Mesothelial cell of epicardium (in vitro differentiated cells): Measurements from ENCODE around the gene SPSB4. TPM values are rescaled to one million over a fixed set of nuclear protein-coding genes. Genes with fewer than 3 reads are reported as not detected.

ENCODE experiments used
- DNase-seq, 2 experiments: peaks; one replicate each; pipeline ENCODE4 v3.0.0; 2021; ENCODE audit warnings: low spot score in 2 of 2; ENCODE audit not compliant: unreplicated experiment in 2 of 2
- H3K27ac Mint-ChIP-seq: 2 replicates; pipeline ENCODE4 v1.8.0; 2021; ENCODE audit warnings: mixed read lengths
- H3K27me3 Mint-ChIP-seq: 2 replicates; pipeline ENCODE4 v1.8.0; 2021; ENCODE audit warnings: low read depth, mixed read lengths
- H3K36me3 Mint-ChIP-seq: 2 replicates; pipeline ENCODE4 v1.8.0; 2021; ENCODE audit warnings: mixed read lengths
- H3K4me1 Mint-ChIP-seq: 2 replicates; pipeline ENCODE4 v1.8.0; 2021; ENCODE audit warnings: mixed read lengths
- H3K4me3 Mint-ChIP-seq: 2 replicates; pipeline ENCODE4 v1.8.0; 2021; ENCODE audit warnings: mild to moderate bottlenecking, moderate library complexity, mixed read lengths
- H3K9me3 Mint-ChIP-seq: 2 replicates; pipeline ENCODE4 v1.8.0; 2021; ENCODE audit warnings: mixed read lengths
- CTCF ChIP-seq: fragments of 200-600 bp; sonication (generic); IDR thresholded peaks from one replicate; pipeline ENCODE4 v1.5.0; 2021; ENCODE audit warnings: antibody characterized with exemption; ENCODE audit not compliant: unreplicated experiment
- total RNA-seq: library from RNA; stranded (reverse); gene quantifications from 3 replicates; pipeline ENCODE4 v1.2.1, GENCODE V29; 2021

SPSB4 gene
- total RNA-seq, 1 donor from 2014 or later: 13.1 TPM

- no peaks in the 10 kb centered on the region for H3K36me3 Mint-ChIP-seq
- no peak for TF ChIP-seq CTCF
- no peaks in the 10 kb centered on the region for H3K9me3 Mint-ChIP-seq
- H3K27ac Mint-ChIP-seq: peak overlapping the region; percentile 51
- no peaks in the 10 kb centered on the region for H3K27me3 Mint-ChIP-seq
- H3K4me3 Mint-ChIP-seq: no peak overlapping the region
- peaks cover 9% of the 10 kb centered on the region for H3K4me1 Mint-ChIP-seq
- no peak for DNase-seq
These were observed 99.1 kb downstream of the SPSB4 start for GRCh38 chr3:141150081-141150830.

- no peaks in the 10 kb centered on the region for H3K9me3 Mint-ChIP-seq
- H3K4me3 Mint-ChIP-seq: no peak overlapping the region
- DNase-seq: no peak
- no peaks in the 10 kb centered on the region for H3K27me3 Mint-ChIP-seq
- peaks cover 9% of the 10 kb centered on the region for H3K4me1 Mint-ChIP-seq
- no peaks in the 10 kb centered on the region for H3K36me3 Mint-ChIP-seq
- peak overlapping the region; percentile 51 for H3K27ac Mint-ChIP-seq
- TF ChIP-seq CTCF: no peak
These were observed 99.8 kb downstream of the SPSB4 start for GRCh38 chr3:141150931-141151330.

GRCh38 chr3:141151439-141151838, 100.3 kb downstream of the SPSB4 start:
- no peaks in the 10 kb centered on the region for H3K36me3 Mint-ChIP-seq
- no peaks in the 10 kb centered on the region for H3K9me3 Mint-ChIP-seq
- no peak overlapping the region for H3K27ac Mint-ChIP-seq
- peaks cover 9% of the 10 kb centered on the region for H3K4me1 Mint-ChIP-seq
- no peak for DNase-seq
- TF ChIP-seq CTCF: no peak
- no peak overlapping the region for H3K4me3 Mint-ChIP-seq
- H3K27me3 Mint-ChIP-seq: no peaks in the 10 kb centered on the region

DNA sequence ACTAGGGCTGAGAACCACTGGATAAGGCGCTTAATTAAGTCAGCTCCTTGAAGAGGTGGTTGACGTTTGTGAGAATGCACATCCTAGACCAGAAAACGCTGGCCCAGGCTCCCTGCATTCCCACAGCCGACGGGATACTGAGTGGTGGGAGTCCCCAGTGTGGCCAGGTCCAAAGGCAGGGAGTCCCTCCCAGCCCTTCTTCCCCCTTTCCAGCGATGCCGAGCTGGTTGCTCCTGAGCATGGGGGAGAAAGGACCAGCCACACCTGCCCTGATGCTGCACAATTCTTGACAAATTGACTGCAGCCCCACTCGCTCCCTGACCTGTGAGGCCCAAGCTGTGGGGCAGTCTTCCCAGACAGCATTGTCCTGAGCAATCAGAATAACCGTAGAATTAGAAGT, 101.0 kb downstream of the SPSB4 start:
- H3K9me3 Mint-ChIP-seq: no peaks in the 10 kb centered on the region
- DNase-seq: no peak
- no peak overlapping the region for H3K4me3 Mint-ChIP-seq
- peaks cover 9% of the 10 kb centered on the region for H3K4me1 Mint-ChIP-seq
- H3K27me3 Mint-ChIP-seq: no peaks in the 10 kb centered on the region
- H3K27ac Mint-ChIP-seq: no peak overlapping the region
- no peak for TF ChIP-seq CTCF
- H3K36me3 Mint-ChIP-seq: no peaks in the 10 kb centered on the region

DNA sequence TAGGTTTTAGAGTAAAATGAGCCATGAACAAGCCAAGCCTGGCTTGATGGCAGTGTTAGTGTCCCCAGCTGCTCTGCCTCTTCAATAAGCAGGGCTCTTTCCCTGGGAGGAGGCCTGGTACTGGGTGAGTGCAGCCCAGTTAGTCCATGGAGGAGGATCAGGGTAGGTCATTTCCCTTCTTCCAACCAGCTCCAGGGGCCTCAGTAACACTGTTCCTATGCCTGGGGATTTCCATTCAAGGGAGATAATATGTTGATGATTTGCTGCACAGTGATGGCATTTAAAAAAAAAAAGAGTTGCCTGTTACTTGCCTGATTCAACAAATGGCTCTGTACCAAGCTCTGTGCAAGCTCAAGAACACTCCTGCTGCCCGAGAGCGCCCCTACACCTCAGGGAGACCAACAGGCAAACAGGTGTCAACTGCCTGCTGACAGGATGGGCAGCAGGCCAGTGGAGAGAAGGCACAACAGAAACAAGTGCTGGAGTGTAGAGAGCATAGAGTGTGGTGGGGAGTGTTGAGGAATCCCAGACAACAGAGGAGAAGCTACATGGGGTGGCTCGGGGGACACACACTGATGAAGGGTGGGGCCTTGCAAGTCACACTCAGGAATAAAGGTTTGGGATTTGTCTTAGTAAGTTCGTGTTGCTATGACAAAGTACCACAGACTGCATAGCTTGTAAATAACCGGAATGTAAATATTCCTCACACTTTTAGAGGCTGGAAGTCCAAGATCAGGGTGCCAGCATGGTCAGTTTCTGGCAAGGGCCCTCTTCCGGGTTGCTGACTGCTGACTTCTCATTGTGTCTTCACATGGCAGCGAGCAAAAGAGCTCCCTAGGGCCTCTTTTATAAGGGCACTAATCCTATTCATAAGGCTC, 101.9 kb downstream of the SPSB4 start:
- no peaks in the 10 kb centered on the region for H3K27me3 Mint-ChIP-seq
- no peaks in the 10 kb centered on the region for H3K9me3 Mint-ChIP-seq
- no peak overlapping the region for H3K4me3 Mint-ChIP-seq
- no peak overlapping the region for H3K27ac Mint-ChIP-seq
- DNase-seq: no peak
- H3K36me3 Mint-ChIP-seq: no peaks in the 10 kb centered on the region
- H3K4me1 Mint-ChIP-seq: peaks cover 9% of the 10 kb centered on the region
- TF ChIP-seq CTCF: no peak
